ENCODE measurements around the gene ZNF516.

DNA sequence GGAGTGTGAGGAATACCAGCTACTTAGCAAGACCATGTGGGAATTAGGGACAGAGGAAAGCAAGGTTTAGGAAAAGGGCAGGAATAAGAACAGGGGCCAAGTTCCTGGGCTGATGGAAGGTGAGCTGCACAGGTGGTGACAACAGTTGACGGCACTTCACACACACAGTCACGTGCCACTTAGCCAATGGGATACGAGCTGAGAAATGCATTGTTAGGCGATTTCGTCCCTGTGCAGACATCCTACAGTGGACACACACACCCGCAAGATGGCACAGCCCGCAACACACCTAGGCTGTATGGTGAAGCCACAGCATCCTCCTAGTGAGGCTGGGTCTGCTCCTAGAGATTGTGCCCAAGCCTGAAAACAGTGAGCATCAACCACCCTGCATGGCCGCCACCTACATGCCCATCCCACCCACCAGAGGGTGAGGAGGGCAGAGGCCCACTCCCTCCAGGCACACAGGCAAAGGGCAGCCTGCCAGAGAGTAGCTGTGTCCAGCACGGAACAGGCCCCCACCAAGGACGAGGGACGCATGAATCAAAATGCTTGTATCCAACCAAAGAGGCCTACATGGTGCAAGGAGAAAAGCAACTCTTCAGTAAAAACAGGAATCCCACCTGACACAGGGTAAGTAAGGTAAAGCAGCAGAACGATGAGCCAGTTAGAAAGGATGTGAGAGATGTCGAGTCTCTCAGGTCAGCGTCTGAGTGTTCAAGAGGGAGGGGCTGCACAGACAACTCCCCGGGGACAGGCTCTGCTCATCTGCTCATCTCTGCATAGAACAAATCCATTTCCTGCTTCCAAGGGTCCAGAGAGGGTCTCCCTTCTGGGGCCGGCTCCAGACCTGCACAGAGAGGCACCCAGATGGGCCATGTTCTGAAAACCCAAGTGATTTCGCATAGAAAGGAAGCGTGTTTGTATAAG, 51.3 kb downstream of the ZNF516 start:
- TF ChIP-seq POLR2AphosphoS5 (IDR thresholded peaks at IDR 0.05; ENCODE audit: low read depth, low read length): no peak
- no peak for TF ChIP-seq TAF1 (IDR thresholded peaks at IDR 0.05; ENCODE audit: borderline replicate concordance, insufficient read depth, low read length)
- TF ChIP-seq REST (IDR thresholded peaks at IDR 0.05; ENCODE audit: insufficient read depth in 1 of 2, low read depth in 2 of 2, low read length in 2 of 2): no peak
- no peak for TF ChIP-seq SIN3A (IDR thresholded peaks at IDR 0.05; ENCODE audit: borderline replicate concordance, insufficient read depth, low read length)
